HG02610 (cell line): ENCODE results near the gene GPR45.

Source experiments
- ATAC-seq: cut with Tn5 transposase; IDR thresholded peaks from one replicate; pipeline ENCODE4 v1.9.1; 2021; ENCODE audit warnings: mild to moderate bottlenecking, moderate library complexity; ENCODE audit not compliant: unreplicated experiment

The GPR45 gene

GRCh38 chr2:105252271-105252670 lies 10.7 kb downstream of the GPR45 start:
- no peak for ATAC-seq

- ATAC-seq = no peak
Observed at GRCh38 chr2:105254531-105255210, 13.1 kb downstream of the GPR45 start.

GRCh38 chr2:105255979-105256378 lies 14.4 kb downstream of the GPR45 start:
- no peak for ATAC-seq

GRCh38 chr2:105256431-105257047 lies 15.0 kb downstream of the GPR45 start:
- no peak for ATAC-seq

- ATAC-seq = no peak
Observed at GRCh38 chr2:105257981-105258380, 16.4 kb downstream of the GPR45 start.

GRCh38 chr2:105258835-105259350 lies 17.4 kb downstream of the GPR45 start:
- ATAC-seq = no peak

- no peak for ATAC-seq
Observed at GRCh38 chr2:105261061-105261460, 19.5 kb downstream of the GPR45 start.

- ATAC-seq = no peak
Observed at GRCh38 chr2:105262651-105263091, 21.1 kb downstream of the GPR45 start.

GRCh38 chr2:105269426-105269825 lies 27.9 kb downstream of the GPR45 start:
- no peak for ATAC-seq

GRCh38 chr2:105271393-105272045 lies 30.0 kb downstream of the GPR45 start:
- ATAC-seq = no peak

- no peak for ATAC-seq
Observed at GRCh38 chr2:105272176-105272575, 30.6 kb downstream of the GPR45 start.

GRCh38 chr2:105274046-105274445 lies 32.5 kb downstream of the GPR45 start:
- no peak for ATAC-seq

- ATAC-seq = no peak
Observed at GRCh38 chr2:105278654-105279053, 37.1 kb downstream of the GPR45 start.

- no peak for ATAC-seq
Observed at GRCh38 chr2:105279126-105279525, 37.6 kb downstream of the GPR45 start.

GRCh38 chr2:105280281-105280680 lies 38.7 kb downstream of the GPR45 start:
- no peak for ATAC-seq

- no peak for ATAC-seq
Observed at GRCh38 chr2:105283532-105283931, 42.0 kb downstream of the GPR45 start.

- ATAC-seq = no peak
Observed at GRCh38 chr2:105287692-105288091, 46.1 kb downstream of the GPR45 start.

- ATAC-seq = no peak
Observed at GRCh38 chr2:105288133-105288532, 46.6 kb downstream of the GPR45 start.

- ATAC-seq = no peak
Observed at GRCh38 chr2:105290981-105291660, 49.6 kb downstream of the GPR45 start.

GRCh38 chr2:105291981-105292380 lies 50.4 kb downstream of the GPR45 start:
- ATAC-seq = no peak
